DND-41 (cell line): ENCODE data around the gene PIEZO2.
"Not testable (repeated sequence)": the region's sequence is repeated elsewhere in the genome, so short reads cannot be mapped to it uniquely, and the experiment has no call there.

Source experiments
- ATAC-seq: fragments of 200-7000 bp; cut with Tn5 transposase; 3 replicates; pipeline ENCODE4 v1.9.1; 2021; ENCODE audit warnings: low read depth; ENCODE audit not compliant: insufficient read depth
- DNase-seq: peaks from one replicate; pipeline ENCODE4 v3.0.0-alpha.2; 2020
- H2AFZ ChIP-seq: 2 replicates; pipeline ENCODE4 v1.6.0; 2012; ENCODE audit warnings: low read depth, low read length
- H3K27ac ChIP-seq: 2 replicates; pipeline ENCODE4 v1.5.1; 2012; ENCODE audit warnings: low read length, inconsistent platforms
- H3K27me3 ChIP-seq: fragments of 200-600 bp; sonication (generic); 2 replicates; pipeline ENCODE4 v1.6.0; 2012; ENCODE audit warnings: low read length, mild to moderate bottlenecking, inconsistent platforms; ENCODE audit not compliant: insufficient read depth, poor library complexity
- H3K36me3 ChIP-seq: 2 replicates; pipeline ENCODE4 v1.5.1; 2012; ENCODE audit warnings: low read length, inconsistent platforms; ENCODE audit not compliant: insufficient read depth
- H3K4me1 ChIP-seq: 2 replicates; pipeline ENCODE4 v1.5.1; 2012; ENCODE audit warnings: mild to moderate bottlenecking, low read length; ENCODE audit not compliant: insufficient read depth
- H3K4me2 ChIP-seq: 2 replicates; pipeline ENCODE4 v1.6.0; 2012; ENCODE audit warnings: mild to moderate bottlenecking, moderate library complexity, low read length, inconsistent platforms; ENCODE audit not compliant: insufficient read depth
- H3K4me3 ChIP-seq, 2 experiments: fragments of 200-600 bp in 1 of 2; shearing (Covaris generic) in 1 of 2; 2 replicates each; pipeline ENCODE4 v1.5.1; 2012 to 2016; ENCODE audit warnings: inconsistent platforms in 2 of 2, low read length in 2 of 2, mild to moderate bottlenecking in 2 of 2, low read depth in 1 of 2, moderate library complexity in 1 of 2
- H3K79me2 ChIP-seq: 2 replicates; pipeline ENCODE4 v1.6.0; 2012; ENCODE audit warnings: low read length, inconsistent platforms; ENCODE audit not compliant: insufficient read depth
- H3K9ac ChIP-seq: 2 replicates; pipeline ENCODE4 v1.6.0; 2012; ENCODE audit warnings: low read depth, mild to moderate bottlenecking, inconsistent platforms, low read length, moderate library complexity
- H3K9me3 ChIP-seq: 2 replicates; pipeline ENCODE4 v1.5.1; 2012; ENCODE audit warnings: low read length, moderate library complexity, mild to moderate bottlenecking, inconsistent platforms; ENCODE audit not compliant: insufficient read depth, severe bottlenecking
- H4K20me1 ChIP-seq: 2 replicates; pipeline ENCODE4 v1.6.0; 2012; ENCODE audit warnings: low read length; ENCODE audit not compliant: insufficient read depth
- EZH2 ChIP-seq: IDR thresholded peaks from 3 replicates; pipeline ENCODE4 v1.6.1; 2012; ENCODE audit warnings: borderline replicate concordance, low read depth, mild to moderate bottlenecking, moderate library complexity, low read length, inconsistent platforms; ENCODE audit not compliant: severe bottlenecking
- TF ChIP-seq, protein P1 (sequence below): IDR thresholded peaks from 2 replicates; pipeline ENCODE4 v1.5.1; 2012; ENCODE audit warnings: borderline replicate concordance, low read length, moderate library complexity, mild to moderate bottlenecking; ENCODE audit not compliant: poor library complexity, severe bottlenecking; ENCODE audit errors: extremely low read depth

The PIEZO2 gene

DNA sequence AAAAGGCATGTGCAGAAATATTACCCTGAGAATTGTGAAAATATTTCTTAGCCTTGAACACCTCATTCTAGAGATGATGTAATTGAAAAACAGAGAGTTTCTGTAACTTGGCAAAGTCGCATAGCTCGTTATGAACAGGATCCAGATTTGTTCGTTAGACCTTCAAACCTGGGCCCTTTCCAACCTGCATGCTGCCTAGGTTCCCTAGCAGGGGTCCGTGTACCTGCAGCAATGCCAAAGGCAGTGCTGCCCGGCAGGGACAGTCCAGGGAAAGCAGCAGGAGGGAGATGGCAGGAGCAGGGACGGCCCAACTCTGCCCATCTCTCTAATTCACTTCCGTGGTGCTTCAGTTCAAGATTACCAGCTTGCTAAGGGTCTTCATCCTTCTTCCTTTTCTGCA, 12.0 kb downstream of the PIEZO2 start:
- ATAC-seq = no peak
- no peak overlapping the region for H3K27ac ChIP-seq

DNA sequence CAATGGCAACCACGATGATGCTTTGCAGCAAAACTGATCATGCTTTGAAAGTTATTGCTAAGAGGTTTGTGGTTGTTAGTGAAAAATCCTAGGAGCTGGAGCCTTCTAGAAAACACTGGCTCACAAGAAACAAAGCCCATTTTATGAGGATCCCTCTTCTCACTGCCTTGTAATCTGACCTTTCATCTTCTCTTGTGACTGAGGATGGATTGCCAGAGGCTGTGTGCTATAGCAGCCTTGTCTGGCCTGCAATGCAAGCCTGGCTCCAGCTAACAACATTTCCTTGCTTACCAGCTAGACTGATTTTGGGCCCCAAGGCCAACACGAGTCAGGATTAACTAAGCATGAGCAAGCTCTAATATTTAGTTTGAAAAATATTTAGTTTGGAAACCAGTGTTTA, 13.1 kb downstream of the PIEZO2 start:
- Histone ChIP-seq H3K79me2 (no peaks in the 10 kb centered on the region), H3K9ac (no peak overlapping the region), H4K20me1 (no peaks in the 10 kb centered on the region), H3K4me3 (no peak overlapping the region), H3K36me3 (no peaks in the 10 kb centered on the region), H3K27ac (no peak overlapping the region), H3K9me3 (no peaks in the 10 kb centered on the region), H2AFZ (no peak overlapping the region), H3K4me2 (no peak overlapping the region), H3K4me1 (no peaks in the 10 kb centered on the region), H3K27me3 (peaks cover 4% of the 10 kb centered on the region)
- DNase-seq (no peak), ATAC-seq (no peak)
- TF ChIP-seq, protein P1, sequence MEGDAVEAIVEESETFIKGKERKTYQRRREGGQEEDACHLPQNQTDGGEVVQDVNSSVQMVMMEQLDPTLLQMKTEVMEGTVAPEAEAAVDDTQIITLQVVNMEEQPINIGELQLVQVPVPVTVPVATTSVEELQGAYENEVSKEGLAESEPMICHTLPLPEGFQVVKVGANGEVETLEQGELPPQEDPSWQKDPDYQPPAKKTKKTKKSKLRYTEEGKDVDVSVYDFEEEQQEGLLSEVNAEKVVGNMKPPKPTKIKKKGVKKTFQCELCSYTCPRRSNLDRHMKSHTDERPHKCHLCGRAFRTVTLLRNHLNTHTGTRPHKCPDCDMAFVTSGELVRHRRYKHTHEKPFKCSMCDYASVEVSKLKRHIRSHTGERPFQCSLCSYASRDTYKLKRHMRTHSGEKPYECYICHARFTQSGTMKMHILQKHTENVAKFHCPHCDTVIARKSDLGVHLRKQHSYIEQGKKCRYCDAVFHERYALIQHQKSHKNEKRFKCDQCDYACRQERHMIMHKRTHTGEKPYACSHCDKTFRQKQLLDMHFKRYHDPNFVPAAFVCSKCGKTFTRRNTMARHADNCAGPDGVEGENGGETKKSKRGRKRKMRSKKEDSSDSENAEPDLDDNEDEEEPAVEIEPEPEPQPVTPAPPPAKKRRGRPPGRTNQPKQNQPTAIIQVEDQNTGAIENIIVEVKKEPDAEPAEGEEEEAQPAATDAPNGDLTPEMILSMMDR = no peak
- no peak for TF ChIP-seq EZH2

More for the DNA sequence above, 12.0 kb downstream of the PIEZO2 start:
- peaks cover 4% of the 10 kb centered on the region for H3K27me3 ChIP-seq
- TF ChIP-seq EZH2 = no peak
- TF ChIP-seq, protein P1 = no peak
- DNase-seq = no peak
- no peak overlapping the region for H2AFZ ChIP-seq
- no peak overlapping the region for H3K9ac ChIP-seq
- no peak overlapping the region for H3K4me2 ChIP-seq
- no peak overlapping the region for H3K4me3 ChIP-seq
- no peaks in the 10 kb centered on the region for H3K4me1 ChIP-seq
- H3K79me2 ChIP-seq = no peaks in the 10 kb centered on the region
- no peaks in the 10 kb centered on the region for H4K20me1 ChIP-seq
- H3K36me3 ChIP-seq = no peaks in the 10 kb centered on the region
- H3K9me3 ChIP-seq = no peaks in the 10 kb centered on the region

DNA sequence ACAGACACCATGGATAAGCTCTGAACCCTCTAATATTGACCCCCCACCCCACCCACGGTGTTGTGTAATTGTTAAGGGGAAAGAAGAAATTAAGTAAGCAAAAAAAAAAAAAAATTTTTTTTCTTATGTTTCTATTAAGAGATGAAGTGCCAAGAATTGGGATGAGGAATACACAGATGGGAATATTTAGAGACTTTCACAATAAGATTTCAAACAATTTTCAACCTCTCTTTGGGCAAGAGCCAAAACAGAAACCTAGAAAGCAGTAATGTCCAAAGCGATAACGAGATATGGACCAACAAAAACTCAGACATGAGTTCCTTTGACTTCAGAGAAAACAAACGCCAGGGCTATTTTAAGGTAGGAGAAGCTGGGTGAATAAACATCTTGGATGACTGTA, 14.4 kb downstream of the PIEZO2 start:
- peaks cover 4% of the 10 kb centered on the region for H3K27me3 ChIP-seq
- no peaks in the 10 kb centered on the region for H3K9me3 ChIP-seq
- H3K4me1 ChIP-seq = no peaks in the 10 kb centered on the region
- no peak for TF ChIP-seq EZH2
- TF ChIP-seq, protein P1 = no peak
- no peaks in the 10 kb centered on the region for H3K79me2 ChIP-seq
- H3K9ac ChIP-seq = no peak overlapping the region
- no peaks in the 10 kb centered on the region for H3K36me3 ChIP-seq
- no peak overlapping the region for H2AFZ ChIP-seq
- no peaks in the 10 kb centered on the region for H4K20me1 ChIP-seq
- no peak overlapping the region for H3K4me2 ChIP-seq
- H3K27ac ChIP-seq = no peak overlapping the region
- no peak overlapping the region for H3K4me3 ChIP-seq
- DNase-seq (no peak), ATAC-seq (no peak)

DNA sequence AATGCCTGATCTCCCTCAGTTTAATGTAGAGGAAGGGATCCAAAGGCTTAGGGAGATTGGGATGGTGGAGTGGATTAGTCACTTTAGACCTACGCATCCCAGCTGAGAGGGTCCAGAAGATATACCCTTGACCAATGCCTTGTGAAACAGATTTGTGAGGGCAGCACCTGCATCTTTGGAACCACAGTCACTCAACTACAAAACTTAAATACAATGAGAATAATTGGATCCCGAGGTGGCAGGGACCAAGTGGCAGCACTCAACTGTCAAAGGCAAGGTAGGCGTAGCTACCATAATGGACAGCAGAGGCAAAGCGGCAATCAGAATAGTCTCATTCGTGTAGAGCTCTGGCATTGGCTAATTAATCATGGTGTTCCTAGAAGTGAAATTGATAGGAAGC, 20.3 kb downstream of the PIEZO2 start:
- not testable (repeated sequence) for H3K9ac ChIP-seq, ATAC-seq, H3K4me3 ChIP-seq, H2AFZ ChIP-seq, H3K27me3 ChIP-seq, H3K4me2 ChIP-seq, H3K4me1 ChIP-seq, H3K79me2 ChIP-seq, H4K20me1 ChIP-seq, DNase-seq, H3K9me3 ChIP-seq, H3K27ac ChIP-seq, H3K36me3 ChIP-seq
